ENCODE measurements around the gene KTI12. TPM values are rescaled to one million over a fixed set of nuclear protein-coding genes. Genes with fewer than 3 reads are reported as not detected.
A peak's percentile ranks its signal among the peaks of the same experiment; 100 is the strongest.
"Not testable (repeated sequence)": the region's sequence is repeated elsewhere in the genome, so short reads cannot be mapped to it uniquely, and the experiment has no call there.

Gene KTI12
- total and polyA plus RNA-seq, 3 experiments from 2014 or later: 16.4 to 38.8 (median 18.1) TPM

DNA sequence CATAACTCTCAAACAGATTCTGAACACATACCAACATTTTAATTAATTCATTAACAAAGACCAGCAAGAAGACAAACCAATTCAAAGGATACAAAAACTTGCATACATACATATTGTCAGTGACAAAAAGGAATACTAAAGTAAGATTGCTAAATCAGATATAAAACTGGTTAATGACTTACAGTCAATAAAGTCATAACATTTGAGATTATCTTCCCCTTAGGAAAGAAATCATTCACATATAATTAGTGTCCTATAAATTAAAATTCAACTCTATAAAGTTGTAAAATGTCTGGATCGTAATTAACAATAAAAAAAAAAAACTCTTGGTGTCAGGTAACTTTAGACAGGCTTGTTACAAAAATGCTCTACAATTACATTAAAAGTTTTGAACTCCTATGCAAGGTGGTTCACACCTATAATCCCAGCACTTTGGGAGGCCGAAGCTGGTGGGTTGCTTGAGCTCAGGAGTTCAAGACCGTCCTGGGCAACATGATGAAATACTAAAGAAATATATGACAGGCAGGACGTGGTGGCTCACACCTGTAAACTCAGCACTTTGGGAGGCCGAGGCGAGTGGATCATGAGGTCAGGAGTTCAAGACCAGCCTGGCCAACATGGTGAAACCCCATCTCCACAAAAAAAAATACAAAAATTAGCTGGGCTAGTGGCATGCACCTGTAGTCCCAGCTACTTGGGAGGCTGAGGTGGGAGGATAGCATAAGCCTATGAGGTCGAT, 25.4 kb downstream of the KTI12 start:
- H3K4me3 Mint-ChIP-seq: no peak overlapping the region
- no peaks in the 10 kb centered on the region for H3K9me3 Mint-ChIP-seq
- Histone ChIP-seq H3K27me3 (ENCODE audit: insufficient read depth, low read length, poor library complexity, severe bottlenecking) (no peaks in the 10 kb centered on the region), H3K27ac (ENCODE audit: low read depth, low read length) (no peak overlapping the region), H3K9me3 (ENCODE audit: low read length) (no peaks in the 10 kb centered on the region), H3K36me3 (ENCODE audit: insufficient read depth, low read length) (no peaks in the 10 kb centered on the region), H3K4me1 (ENCODE audit: insufficient read depth, low read length) (no peaks in the 10 kb centered on the region), H3K4me3 (ENCODE audit: low read length) (no peak overlapping the region)
- H3K27me3 Mint-ChIP-seq: peaks cover 20 to 31% of the 10 kb centered on the region in 2 donors
- POLR2A ChIA-PET: no interaction called here
- H3K36me3 Mint-ChIP-seq: no peaks in the 10 kb centered on the region
- no peak overlapping the region for H3K27ac Mint-ChIP-seq
- DNase-seq: no peak
- CTCF ChIA-PET: interaction anchor here (1.0 kb wide), 1 partner anchor 112 kb away, joined by 3 read pairs; no protein-coding TSS in a partner anchor
- no peaks in the 10 kb centered on the region for H3K4me1 Mint-ChIP-seq

DNA sequence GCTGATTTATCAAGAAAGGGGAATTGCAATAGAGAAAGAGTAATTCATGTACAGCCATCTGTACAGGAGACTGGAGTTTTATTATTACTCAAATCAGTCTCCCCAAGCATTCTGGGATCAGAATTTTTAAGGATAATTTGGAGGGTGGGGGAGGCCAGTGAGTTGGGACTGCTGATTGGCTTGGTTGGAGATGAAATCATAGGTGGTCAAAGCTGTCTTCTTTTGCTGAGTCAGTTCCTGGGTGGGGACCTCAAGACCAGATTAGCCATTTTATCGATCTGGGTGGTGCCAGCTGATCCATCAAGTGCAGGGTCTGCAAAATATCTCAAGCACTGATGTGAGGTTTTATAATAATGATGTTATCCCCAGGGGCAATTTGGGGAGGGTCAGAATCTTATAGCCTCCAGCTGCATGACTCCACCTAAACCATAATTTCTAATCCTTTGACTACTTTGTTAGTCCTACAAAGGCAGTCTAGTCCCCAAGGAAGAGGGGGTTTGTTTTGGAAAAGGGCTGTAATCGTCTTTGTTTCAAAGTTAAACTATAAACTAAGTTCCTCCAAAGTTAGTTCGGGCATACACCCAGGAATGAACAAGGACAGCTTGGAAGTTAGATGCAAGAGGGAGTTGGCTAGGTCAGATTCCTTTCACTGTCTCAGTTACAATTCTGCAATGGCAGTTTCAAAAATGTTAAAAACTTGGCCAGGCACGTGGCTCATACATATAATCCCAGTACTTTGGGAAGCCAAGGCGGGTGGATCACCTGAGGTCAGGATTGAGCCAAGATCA, 26.2 kb downstream of the KTI12 start:
- Histone ChIP-seq H3K4me1 (ENCODE audit: insufficient read depth, low read length) (no peaks in the 10 kb centered on the region), H3K9me3 (ENCODE audit: low read length) (no peaks in the 10 kb centered on the region), H3K27ac (ENCODE audit: low read depth, low read length) (no peak overlapping the region), H3K27me3 (ENCODE audit: insufficient read depth, low read length, poor library complexity, severe bottlenecking) (no peaks in the 10 kb centered on the region), H3K4me3 (ENCODE audit: low read length) (no peak overlapping the region), H3K36me3 (ENCODE audit: insufficient read depth, low read length) (no peaks in the 10 kb centered on the region)
- no peak overlapping the region for H3K4me3 Mint-ChIP-seq
- POLR2A ChIA-PET: no interaction called here
- DNase-seq: no peak
- peaks cover 20 to 36% of the 10 kb centered on the region in 2 donors for H3K27me3 Mint-ChIP-seq
- H3K36me3 Mint-ChIP-seq: no peaks in the 10 kb centered on the region
- H3K9me3 Mint-ChIP-seq: no peaks in the 10 kb centered on the region
- H3K27ac Mint-ChIP-seq: no peak overlapping the region
- H3K4me1 Mint-ChIP-seq: no peaks in the 10 kb centered on the region
- CTCF ChIA-PET: no interaction called here

- H3K4me3 Mint-ChIP-seq; H3K36me3 ChIP-seq (ENCODE audit: insufficient read depth, low read length); H3K27ac Mint-ChIP-seq; H3K9me3 ChIP-seq (ENCODE audit: low read length); H3K4me1 Mint-ChIP-seq; H3K9me3 Mint-ChIP-seq; H3K36me3 Mint-ChIP-seq; H3K27me3 ChIP-seq (ENCODE audit: insufficient read depth, low read length, poor library complexity, severe bottlenecking); CTCF ChIA-PET; DNase-seq; H3K4me3 ChIP-seq (ENCODE audit: low read length); H3K4me1 ChIP-seq (ENCODE audit: insufficient read depth, low read length); POLR2A ChIA-PET; H3K27ac ChIP-seq (ENCODE audit: low read depth, low read length): not testable (repeated sequence)
- peaks cover 20 to 37% of the 10 kb centered on the region in 2 donors for H3K27me3 Mint-ChIP-seq
Observed at GRCh38 chr1:52006081-52006553, 27.5 kb downstream of the KTI12 start.

GRCh38 chr1:52005548-52005947, 28.1 kb downstream of the KTI12 start:
- POLR2A ChIA-PET; H3K4me3 ChIP-seq (ENCODE audit: low read length); CTCF ChIA-PET; H3K27ac Mint-ChIP-seq; H3K4me3 Mint-ChIP-seq; H3K9me3 Mint-ChIP-seq; DNase-seq; H3K27ac ChIP-seq (ENCODE audit: low read depth, low read length); H3K9me3 ChIP-seq (ENCODE audit: low read length); H3K27me3 ChIP-seq (ENCODE audit: insufficient read depth, low read length, poor library complexity, severe bottlenecking); H3K36me3 ChIP-seq (ENCODE audit: insufficient read depth, low read length); H3K4me1 ChIP-seq (ENCODE audit: insufficient read depth, low read length); H3K4me1 Mint-ChIP-seq; H3K36me3 Mint-ChIP-seq: not testable (repeated sequence)
- peaks cover 18 to 37% of the 10 kb centered on the region in 2 donors for H3K27me3 Mint-ChIP-seq

- no peak overlapping the region for H3K27ac ChIP-seq (ENCODE audit: low read depth, low read length)
- H3K4me3 ChIP-seq (ENCODE audit: low read length): no peak overlapping the region
- no peak overlapping the region for H3K4me3 Mint-ChIP-seq
- no peaks in the 10 kb centered on the region for H3K27me3 ChIP-seq (ENCODE audit: insufficient read depth, low read length, poor library complexity, severe bottlenecking)
- H3K4me1 ChIP-seq (ENCODE audit: insufficient read depth, low read length): no peaks in the 10 kb centered on the region
- no peaks in the 10 kb centered on the region for H3K9me3 ChIP-seq (ENCODE audit: low read length)
- H3K36me3 ChIP-seq (ENCODE audit: insufficient read depth, low read length): no peaks in the 10 kb centered on the region
- no peak for DNase-seq
- H3K4me1 Mint-ChIP-seq: no peaks in the 10 kb centered on the region
- no peaks in the 10 kb centered on the region for H3K9me3 Mint-ChIP-seq
- H3K27me3 Mint-ChIP-seq: peaks cover 17 to 34% of the 10 kb centered on the region in 2 donors
- no peak overlapping the region for H3K27ac Mint-ChIP-seq
- POLR2A ChIA-PET: interaction anchor here (0.7 kb wide), 1 partner anchor 1250 kb away, joined by 3 read pairs; no protein-coding TSS in a partner anchor
- no peaks in the 10 kb centered on the region for H3K36me3 Mint-ChIP-seq
- CTCF ChIA-PET: no interaction called here
Observed at GRCh38 chr1:52003877-52004276, 29.7 kb downstream of the KTI12 start.

GRCh38 chr1:52002038-52002917, 31.3 kb downstream of the KTI12 start:
- no peak overlapping the region for H3K27ac ChIP-seq (ENCODE audit: low read depth, low read length)
- no peaks in the 10 kb centered on the region for H3K9me3 Mint-ChIP-seq
- H3K9me3 ChIP-seq (ENCODE audit: low read length): no peaks in the 10 kb centered on the region
- peaks cover 3% of the 10 kb centered on the region for H3K27me3 ChIP-seq (ENCODE audit: insufficient read depth, low read length, poor library complexity, severe bottlenecking)
- peaks cover 11 to 36% of the 10 kb centered on the region in 2 donors for H3K27me3 Mint-ChIP-seq
- H3K4me3 ChIP-seq (ENCODE audit: low read length): no peak overlapping the region
- H3K36me3 Mint-ChIP-seq: no peaks in the 10 kb centered on the region
- H3K4me1 ChIP-seq (ENCODE audit: insufficient read depth, low read length): no peaks in the 10 kb centered on the region
- POLR2A ChIA-PET: no interaction called here
- peak in 4 of 5 donors; percentile 22 to 64 (median 58) for DNase-seq
- CTCF ChIA-PET: interaction anchor here (2.2 kb wide), 1 partner anchor 105 kb away, joined by 15 read pairs; no protein-coding TSS in a partner anchor
- H3K27ac Mint-ChIP-seq: no peak overlapping the region
- no peaks in the 10 kb centered on the region for H3K4me1 Mint-ChIP-seq
- no peak overlapping the region for H3K4me3 Mint-ChIP-seq
- no peaks in the 10 kb centered on the region for H3K36me3 ChIP-seq (ENCODE audit: insufficient read depth, low read length)

GRCh38 chr1:51998701-51999100, 34.9 kb downstream of the KTI12 start:
- H3K27me3 Mint-ChIP-seq: peaks cover 18 to 32% of the 10 kb centered on the region in 2 donors
- ChIA-PET POLR2A (no interaction called here), CTCF (no interaction called here)
- no peaks in the 10 kb centered on the region for H3K9me3 ChIP-seq (ENCODE audit: low read length)
- H3K4me1 Mint-ChIP-seq: no peaks in the 10 kb centered on the region
- H3K36me3 Mint-ChIP-seq: no peaks in the 10 kb centered on the region
- no peak overlapping the region for H3K4me3 ChIP-seq (ENCODE audit: low read length)
- no peaks in the 10 kb centered on the region for H3K36me3 ChIP-seq (ENCODE audit: insufficient read depth, low read length)
- H3K27ac Mint-ChIP-seq: no peak overlapping the region
- H3K9me3 Mint-ChIP-seq: no peaks in the 10 kb centered on the region
- no peak overlapping the region for H3K4me3 Mint-ChIP-seq
- peaks cover 3% of the 10 kb centered on the region for H3K27me3 ChIP-seq (ENCODE audit: insufficient read depth, low read length, poor library complexity, severe bottlenecking)
- DNase-seq: no peak
- no peaks in the 10 kb centered on the region for H3K4me1 ChIP-seq (ENCODE audit: insufficient read depth, low read length)
- H3K27ac ChIP-seq (ENCODE audit: low read depth, low read length): no peak overlapping the region
